ENCODE results near the gene MAST3. TPM values are rescaled to one million over a fixed set of nuclear protein-coding genes. Genes with fewer than 3 reads are reported as not detected.

The MAST3 gene
- total and polyA plus RNA-seq, 2 of the 8 experiments (the other 6 are each of a cell fraction or from before 2014, with no cell fraction given), result 3.4 to 9.0 TPM

DNA sequence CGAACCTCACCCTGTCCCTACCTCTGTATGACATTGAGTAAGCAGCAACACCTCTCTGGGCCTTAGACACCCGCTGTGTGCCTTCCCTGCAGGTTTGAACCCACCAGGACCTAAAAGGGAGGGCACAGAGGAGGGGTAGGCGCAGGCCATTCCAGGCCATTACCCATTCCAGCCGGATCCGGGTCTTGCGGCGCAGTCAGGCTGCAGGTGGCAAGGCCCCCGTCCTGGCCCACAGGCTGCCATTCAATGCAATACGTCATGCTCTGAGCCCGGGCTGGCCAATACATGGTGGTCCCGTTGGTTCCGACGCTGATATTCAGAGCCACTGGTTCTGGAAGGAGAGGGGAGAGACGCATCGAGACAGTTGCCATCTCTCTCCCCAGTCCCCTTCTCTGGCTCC, 28.2 kb upstream of the MAST3 start:
- Histone ChIP-seq H3K23me2 (ENCODE audit: low read depth, low read length) (no peaks in the 10 kb centered on the region), H3K79me1 (ENCODE audit: low read depth, low read length) (no peaks in the 10 kb centered on the region), H3K4me1 (replicated peaks in 1 of 4; ENCODE audit: control insufficient read depth in 3 of 4, insufficient read depth in 4 of 4, low read length in 3 of 4) (no peaks in the 10 kb centered on the region), H4K8ac (ENCODE audit: extremely low read depth, insufficient read depth, low read length) (no peak overlapping the region), H2BK20ac (ENCODE audit: low read length) (no peak overlapping the region), H3K9me3 (ENCODE audit: insufficient read depth in 2 of 2, low read depth in 1 of 2, low read length in 1 of 2) (no peaks in the 10 kb centered on the region), H2BK12ac (ENCODE audit: low read depth, low read length) (no peak overlapping the region), H4K5ac (ENCODE audit: insufficient read length, low read depth, low read length) (no peak overlapping the region), H4K91ac (replicated peaks; ENCODE audit: insufficient read length, low read length) (no peak overlapping the region), H2AFZ (ENCODE audit: low read length) (no peak overlapping the region), H2BK120ac (replicated peaks; ENCODE audit: low read depth, low read length) (no peak overlapping the region), H3K23ac (ENCODE audit: insufficient read length) (no peak overlapping the region), H2BK5ac (ENCODE audit: low read depth, low read length) (no peak overlapping the region), H3K4me3 (ENCODE audit: extremely low read depth in 1 of 4, insufficient read depth in 2 of 4, low read depth in 3 of 4, low read length in 4 of 4) (no peak overlapping the region), H3K79me2 (ENCODE audit: control insufficient read depth in 1 of 2, insufficient read depth in 2 of 2, low read length in 2 of 2) (no peaks in the 10 kb centered on the region), H2BK15ac (ENCODE audit: low read length) (no peak overlapping the region), H3K14ac (ENCODE audit: insufficient read length) (no peak overlapping the region), H3K56ac (replicated peaks; ENCODE audit: insufficient read length, low read depth, low read length) (no peak overlapping the region), H4K20me1 (replicated peaks in 1 of 2; ENCODE audit: control insufficient read depth in 1 of 2, insufficient read depth in 2 of 2, low read length in 2 of 2) (no peaks in the 10 kb centered on the region), H2AK5ac (ENCODE audit: low read depth, low read length) (no peak overlapping the region; the same call in 1 of the 2 replicates), H3K18ac (ENCODE audit: extremely low read depth, low read length) (no peak overlapping the region), H3K27ac (ENCODE audit: low read depth, low read length) (no peak overlapping the region), H3K27me3 (replicated peaks in 1 of 4; ENCODE audit: control insufficient read depth in 3 of 4, extremely low read depth in 1 of 4, insufficient read depth in 3 of 4, low read length in 3 of 4) (no peaks in the 10 kb centered on the region), H3K9ac (replicated peaks in 1 of 4; ENCODE audit: extremely low read depth in 1 of 4, low read depth in 3 of 4, low read length in 3 of 4) (no peak overlapping the region), H3K4ac (replicated peaks; ENCODE audit: insufficient read length, low read depth, low read length) (no peak overlapping the region), H3K4me2 (ENCODE audit: insufficient read depth in 1 of 2, low read depth in 2 of 2, low read length in 2 of 2) (no peak overlapping the region), H3K36me3 (ENCODE audit: control insufficient read depth in 2 of 4, insufficient read depth in 4 of 4, low read length in 3 of 4) (no peaks in the 10 kb centered on the region)
- FAIRE-seq, result no peak
- WGBS, 2 experiments (ENCODE audit: extremely low coverage in 1 of 2, insufficient coverage in 1 of 2, insufficient read length in 1 of 2, insufficient replicate concordance in 2 of 2, low coverage in 1 of 2, low lambda C conversion rate in 2 of 2, missing lambda C conversion rate in 1 of 2), result 75% methylated on average over 13 of the region's 15 CpGs; no CpG with 5 or more reads in 1 of the 2 experiments
- DNase-seq (ENCODE audit: low read depth in 1 of 2, low spot score in 2 of 2), result no peak
- TF ChIP-seq EGR1 (IDR thresholded peaks at IDR 0.05; ENCODE audit: borderline replicate concordance, low read depth, low read length) (no peak), CEBPB (IDR thresholded peaks at IDR 0.05; ENCODE audit: low read depth, low read length) (no peak), BRCA1 (IDR thresholded peaks at IDR 0.05; ENCODE audit: low read depth, low read length) (no peak), CBX5 (IDR thresholded peaks at IDR 0.05; ENCODE audit: low read depth, low read length) (no peak), EP300 (IDR thresholded peaks at IDR 0.05; ENCODE audit: borderline replicate concordance in 1 of 2, low read depth in 2 of 2, low read length in 2 of 2) (no peak), EZH2 (IDR thresholded peaks at IDR 0.05; ENCODE audit: low read depth, low read length, severe bottlenecking) (no peak), POLR2A (IDR thresholded peaks at IDR 0.05; ENCODE audit: control extremely low read depth in 1 of 2, low read depth in 2 of 2, low read length in 2 of 2) (no peak), SUZ12 (IDR thresholded peaks at IDR 0.05; ENCODE audit: low read length) (no peak), JUND (IDR thresholded peaks at IDR 0.05; ENCODE audit: low read length) (no peak), CTBP2 (IDR thresholded peaks at IDR 0.05; ENCODE audit: borderline replicate concordance, insufficient read depth, insufficient read length, low read length) (no peak)
- TF ChIP-seq, protein P1, sequence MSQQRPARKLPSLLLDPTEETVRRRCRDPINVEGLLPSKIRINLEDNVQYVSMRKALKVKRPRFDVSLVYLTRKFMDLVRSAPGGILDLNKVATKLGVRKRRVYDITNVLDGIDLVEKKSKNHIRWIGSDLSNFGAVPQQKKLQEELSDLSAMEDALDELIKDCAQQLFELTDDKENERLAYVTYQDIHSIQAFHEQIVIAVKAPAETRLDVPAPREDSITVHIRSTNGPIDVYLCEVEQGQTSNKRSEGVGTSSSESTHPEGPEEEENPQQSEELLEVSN (IDR thresholded peaks at IDR 0.05), result no peak
- TF ChIP-seq, protein P2, sequence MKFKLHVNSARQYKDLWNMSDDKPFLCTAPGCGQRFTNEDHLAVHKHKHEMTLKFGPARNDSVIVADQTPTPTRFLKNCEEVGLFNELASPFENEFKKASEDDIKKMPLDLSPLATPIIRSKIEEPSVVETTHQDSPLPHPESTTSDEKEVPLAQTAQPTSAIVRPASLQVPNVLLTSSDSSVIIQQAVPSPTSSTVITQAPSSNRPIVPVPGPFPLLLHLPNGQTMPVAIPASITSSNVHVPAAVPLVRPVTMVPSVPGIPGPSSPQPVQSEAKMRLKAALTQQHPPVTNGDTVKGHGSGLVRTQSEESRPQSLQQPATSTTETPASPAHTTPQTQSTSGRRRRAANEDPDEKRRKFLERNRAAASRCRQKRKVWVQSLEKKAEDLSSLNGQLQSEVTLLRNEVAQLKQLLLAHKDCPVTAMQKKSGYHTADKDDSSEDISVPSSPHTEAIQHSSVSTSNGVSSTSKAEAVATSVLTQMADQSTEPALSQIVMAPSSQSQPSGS (IDR thresholded peaks at IDR 0.05; ENCODE audit: low read length), result no peak
- ChIA-PET CTCF (ENCODE audit: partially characterized antibody) (interaction anchor here (1.4 kb wide), 1 partner anchor 13 kb away, joined by 5 read pairs; no protein-coding TSS in a partner anchor), POLR2A (ENCODE audit: partially characterized antibody) (no interaction called here)

Data from H1 (cell line).